ENCODE results near the gene ITGA4. TPM values are rescaled to one million over a fixed set of nuclear protein-coding genes. Genes with fewer than 3 reads are reported as not detected.

The ITGA4 gene
- total RNA-seq, 1 experiment from 2014 or later = 4.6 TPM

DNA sequence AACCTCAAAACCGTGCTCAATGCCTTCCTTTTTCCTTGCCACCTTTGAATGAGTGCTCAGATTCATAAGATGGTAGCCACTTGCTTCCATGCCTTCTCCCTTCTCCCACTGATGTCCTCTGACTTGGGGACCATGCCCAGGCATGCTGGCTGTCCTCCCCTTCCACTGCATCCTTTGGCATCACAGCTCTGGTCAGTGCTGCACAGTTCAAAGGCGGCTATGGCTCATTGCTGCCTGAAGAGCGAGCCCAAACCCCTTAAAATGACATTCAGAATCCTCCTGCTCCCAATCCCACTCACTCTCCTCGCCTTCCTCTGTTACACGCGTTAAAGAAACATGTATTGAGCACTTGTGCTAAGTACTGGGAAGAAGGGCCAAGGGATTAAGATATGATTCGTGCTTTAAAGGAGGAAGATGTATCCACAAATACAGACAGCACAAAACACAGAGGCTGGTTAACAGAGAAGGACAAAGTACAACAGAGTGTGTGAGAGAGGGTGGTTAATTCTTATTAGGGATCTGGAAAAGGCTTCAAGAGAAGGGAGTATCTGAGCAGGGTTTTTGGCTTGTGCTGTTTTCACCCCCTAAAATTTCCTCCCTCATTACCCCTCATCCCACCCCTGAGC lies 118.0 kb downstream of the ITGA4 start:
- intact Hi-C loops (cut with micrococcal nuclease; ENCODE audit: unreplicated experiment) = loop anchor here (10.0 kb wide), 3 partner anchors 110 to 1450 kb away; partner anchors contain the start of gene NEUROD1
- no peak for TF ChIP-seq EZH2 (IDR thresholded peaks at IDR 0.05; ENCODE audit: borderline replicate concordance, low read depth, low read length, poor library complexity, severe bottlenecking)
- TF ChIP-seq, protein P1, sequence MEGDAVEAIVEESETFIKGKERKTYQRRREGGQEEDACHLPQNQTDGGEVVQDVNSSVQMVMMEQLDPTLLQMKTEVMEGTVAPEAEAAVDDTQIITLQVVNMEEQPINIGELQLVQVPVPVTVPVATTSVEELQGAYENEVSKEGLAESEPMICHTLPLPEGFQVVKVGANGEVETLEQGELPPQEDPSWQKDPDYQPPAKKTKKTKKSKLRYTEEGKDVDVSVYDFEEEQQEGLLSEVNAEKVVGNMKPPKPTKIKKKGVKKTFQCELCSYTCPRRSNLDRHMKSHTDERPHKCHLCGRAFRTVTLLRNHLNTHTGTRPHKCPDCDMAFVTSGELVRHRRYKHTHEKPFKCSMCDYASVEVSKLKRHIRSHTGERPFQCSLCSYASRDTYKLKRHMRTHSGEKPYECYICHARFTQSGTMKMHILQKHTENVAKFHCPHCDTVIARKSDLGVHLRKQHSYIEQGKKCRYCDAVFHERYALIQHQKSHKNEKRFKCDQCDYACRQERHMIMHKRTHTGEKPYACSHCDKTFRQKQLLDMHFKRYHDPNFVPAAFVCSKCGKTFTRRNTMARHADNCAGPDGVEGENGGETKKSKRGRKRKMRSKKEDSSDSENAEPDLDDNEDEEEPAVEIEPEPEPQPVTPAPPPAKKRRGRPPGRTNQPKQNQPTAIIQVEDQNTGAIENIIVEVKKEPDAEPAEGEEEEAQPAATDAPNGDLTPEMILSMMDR (conservative IDR thresholded peaks at IDR 0.05; ENCODE audit: low read depth, low read length) = no peak
- Histone ChIP-seq H3K27ac (ENCODE audit: low read depth, low read length, poor library complexity, severe bottlenecking) (no peak overlapping the region), H3K9me3 (ENCODE audit: low read depth, low read length, poor library complexity, severe bottlenecking) (no peaks in the 10 kb centered on the region), H3K4me3 (ENCODE audit: low read depth, low read length, poor library complexity, severe bottlenecking) (no peak overlapping the region), H3K4me1 (ENCODE audit: insufficient read depth, low read length, poor library complexity, severe bottlenecking) (peaks cover 13% of the 10 kb centered on the region), H3K27me3 (replicated peaks; ENCODE audit: insufficient read depth, low read depth, low read length, poor library complexity) (no peaks in the 10 kb centered on the region), H3K36me3 (ENCODE audit: insufficient read depth, low read length, poor library complexity, severe bottlenecking) (no peaks in the 10 kb centered on the region)
- ChIA-PET POLR2A (ENCODE audit: low non-redundant PET) (no interaction called here), CTCF (interaction anchor here (1.8 kb wide), 1 partner anchor 140 kb away, joined by 6 read pairs; no protein-coding TSS in a partner anchor)
- DNase-seq (ENCODE audit: low spot score) = peak; percentile 2
- BruUV-seq (replicated peaks) = no TSS peak

DNA sequence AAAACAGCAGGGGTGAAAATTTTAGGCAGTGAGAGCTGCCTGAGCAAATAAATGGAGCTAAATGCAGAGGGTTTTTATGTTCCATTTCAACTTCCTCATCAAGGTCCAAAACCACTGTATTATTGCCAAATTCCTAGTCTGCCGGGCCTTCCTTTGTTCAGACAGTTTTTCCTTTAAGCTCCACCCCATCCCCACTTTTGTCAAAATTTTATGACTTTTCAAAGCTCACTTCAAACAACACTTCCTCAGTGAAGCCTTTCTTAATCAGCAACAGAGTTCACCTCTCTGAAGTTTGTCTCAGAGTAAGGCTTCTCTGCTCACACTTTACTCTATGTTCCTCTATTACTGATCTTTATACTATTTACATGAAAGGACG lies 118.5 kb downstream of the ITGA4 start:
- no TSS peak for BruUV-seq (replicated peaks)
- H3K27me3 ChIP-seq (replicated peaks; ENCODE audit: insufficient read depth, low read depth, low read length, poor library complexity) = no peaks in the 10 kb centered on the region
- TF ChIP-seq, protein P1 (conservative IDR thresholded peaks at IDR 0.05; ENCODE audit: low read depth, low read length) = no peak
- no peak for TF ChIP-seq EZH2 (IDR thresholded peaks at IDR 0.05; ENCODE audit: borderline replicate concordance, low read depth, low read length, poor library complexity, severe bottlenecking)
- no peaks in the 10 kb centered on the region for H3K36me3 ChIP-seq (ENCODE audit: insufficient read depth, low read length, poor library complexity, severe bottlenecking)
- no peak overlapping the region for H3K27ac ChIP-seq (ENCODE audit: low read depth, low read length, poor library complexity, severe bottlenecking)
- H3K9me3 ChIP-seq (ENCODE audit: low read depth, low read length, poor library complexity, severe bottlenecking) = no peaks in the 10 kb centered on the region
- intact Hi-C loops (cut with micrococcal nuclease; ENCODE audit: unreplicated experiment) = loop anchor here (10.0 kb wide), 3 partner anchors 109 to 1451 kb away; partner anchors contain the start of gene NEUROD1
- H3K4me3 ChIP-seq (ENCODE audit: low read depth, low read length, poor library complexity, severe bottlenecking) = no peak overlapping the region
- peak; percentile 2 for DNase-seq (ENCODE audit: low spot score)
- POLR2A ChIA-PET (ENCODE audit: low non-redundant PET) = no interaction called here
- CTCF ChIA-PET = interaction anchor here (1.8 kb wide), 1 partner anchor 140 kb away, joined by 6 read pairs; no protein-coding TSS in a partner anchor
- H3K4me1 ChIP-seq (ENCODE audit: insufficient read depth, low read length, poor library complexity, severe bottlenecking) = peaks cover 13% of the 10 kb centered on the region

DNA sequence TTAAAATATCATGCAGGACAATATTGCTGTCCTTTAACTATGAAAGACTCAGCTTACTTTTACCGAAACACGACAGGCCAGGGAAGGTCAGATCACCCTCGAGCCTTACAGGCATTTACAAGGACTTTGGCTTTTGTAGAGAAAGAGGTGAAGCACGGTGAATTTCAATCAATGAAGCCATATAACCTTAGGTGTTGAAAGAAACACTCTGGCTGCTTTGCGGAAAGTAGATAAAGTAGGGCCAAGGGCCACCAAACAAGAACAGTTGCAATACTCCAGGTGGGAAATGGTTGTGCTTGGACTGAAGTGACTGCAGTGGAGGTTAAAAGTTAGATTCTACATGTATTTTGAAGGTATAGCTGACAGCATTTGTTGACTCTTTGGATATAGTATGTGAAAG lies 119.2 kb downstream of the ITGA4 start:
- Histone ChIP-seq H3K27me3 (replicated peaks; ENCODE audit: insufficient read depth, low read depth, low read length, poor library complexity) (no peaks in the 10 kb centered on the region), H3K27ac (ENCODE audit: low read depth, low read length, poor library complexity, severe bottlenecking) (no peak overlapping the region), H3K9me3 (ENCODE audit: low read depth, low read length, poor library complexity, severe bottlenecking) (no peaks in the 10 kb centered on the region), H3K4me1 (ENCODE audit: insufficient read depth, low read length, poor library complexity, severe bottlenecking) (peaks cover 13% of the 10 kb centered on the region), H3K4me3 (ENCODE audit: low read depth, low read length, poor library complexity, severe bottlenecking) (no peak overlapping the region), H3K36me3 (ENCODE audit: insufficient read depth, low read length, poor library complexity, severe bottlenecking) (no peaks in the 10 kb centered on the region)
- ChIA-PET CTCF (no interaction called here), POLR2A (ENCODE audit: low non-redundant PET) (no interaction called here)
- TF ChIP-seq EZH2 (IDR thresholded peaks at IDR 0.05; ENCODE audit: borderline replicate concordance, low read depth, low read length, poor library complexity, severe bottlenecking) = no peak
- TF ChIP-seq, protein P1 (conservative IDR thresholded peaks at IDR 0.05; ENCODE audit: low read depth, low read length) = no peak
- intact Hi-C loops (cut with micrococcal nuclease; ENCODE audit: unreplicated experiment) = loop anchor here (10.0 kb wide), 3 partner anchors 108 to 1452 kb away; partner anchors contain the start of gene NEUROD1
- DNase-seq (ENCODE audit: low spot score) = no peak
- no TSS peak for BruUV-seq (replicated peaks)

All from A673 (cell line).